ENCODE results near the gene DENND4A. TPM values are rescaled to one million over a fixed set of nuclear protein-coding genes. Genes with fewer than 3 reads are reported as not detected.

The DENND4A gene
- total and polyA plus RNA-seq, 9 of the 15 experiments (the other 6 are each of a cell fraction or from before 2014, with no cell fraction given) = 6.8 to 32.3 (median 19.9) TPM

- TF ChIP-seq ZNF280A (IDR thresholded peaks at IDR 0.05; ENCODE audit: low read depth, partially characterized antibody) (no peak), UBTF (IDR thresholded peaks at IDR 0.05; ENCODE audit: borderline replicate concordance in 1 of 2, low read depth in 2 of 2, low read length in 2 of 2) (no peak), C11orf30 (IDR thresholded peaks at IDR 0.05; ENCODE audit: low read depth) (peak; percentile 89), HNRNPL (IDR thresholded peaks at IDR 0.05; ENCODE audit: low read depth, low read length) (0 out of 2 replicates have a peak, but pooled peaks have one; percentile 40), NR2F6 (CRISPR knock-in tag; IDR thresholded peaks at IDR 0.05) (no peak), CUX1 (CRISPR knock-in tag; IDR thresholded peaks at IDR 0.05) (0 out of 2 replicates have a peak, but pooled peaks have one; percentile 50), POLR2H (tag; IDR thresholded peaks at IDR 0.05; ENCODE audit: low read depth) (0 out of 2 replicates have a peak, but pooled peaks have one; percentile 11), ZNF3 (CRISPR knock-in tag; IDR thresholded peaks at IDR 0.05) (no peak), EP300 (IDR thresholded peaks at IDR 0.05; ENCODE audit: low read length) (peak; percentile 83), MYNN (IDR thresholded peaks at IDR 0.05) (peak; percentile 60), MYNN (CRISPR knock-in tag; IDR thresholded peaks at IDR 0.05) (no peak), ATF2 (CRISPR knock-in tag; IDR thresholded peaks at IDR 0.05) (no peak), TEAD4 (IDR thresholded peaks at IDR 0.05; ENCODE audit: low read length) (peak; percentile 84), TEAD4 (CRISPR knock-in tag; IDR thresholded peaks at IDR 0.05; ENCODE audit: borderline replicate concordance) (no peak), MBD1 (CRISPR knock-in tag; IDR thresholded peaks at IDR 0.05) (no peak)
These were observed 27.5 kb upstream of the DENND4A start (continued) for GRCh38 chr15:65819563-65819960.
